Smooth muscle cell (in vitro differentiated cells): ENCODE measurements around the gene MYG1. TPM values are rescaled to one million over a fixed set of nuclear protein-coding genes. Genes with fewer than 3 reads are reported as not detected.

Experiments used
- DNase-seq: peaks from one replicate; lab custom pipeline; 2025; ENCODE audit not compliant: unreplicated experiment; lab: John Stamatoyannopoulos, UW
- H2AFZ ChIP-seq: fragments of 200-600 bp; sonication (generic); 2 replicates; pipeline ENCODE4 v1.6.0; 2016; ENCODE audit warnings: antibody characterized with exemption, low read depth, mild to moderate bottlenecking
- H3F3A ChIP-seq: fragments of 200-600 bp; sonication (generic); 2 replicates; pipeline ENCODE4 v1.6.0; 2017; ENCODE audit warnings: antibody characterized with exemption, low read depth
- H3K27ac ChIP-seq: fragments of 200-600 bp; sonication (generic); 2 replicates; pipeline ENCODE4 v1.5.1; 2016; ENCODE audit warnings: low read depth, mild to moderate bottlenecking
- H3K27me3 ChIP-seq: fragments of 200-600 bp; sonication (generic); 2 replicates; pipeline ENCODE4 v1.6.1; 2016; ENCODE audit warnings: low read depth, mild to moderate bottlenecking
- H3K36me3 ChIP-seq: fragments of 200-600 bp; sonication (generic); 2 replicates; pipeline ENCODE4 v1.5.1; 2016; ENCODE audit warnings: low read depth
- H3K4me1 ChIP-seq: fragments of 200-600 bp; sonication (generic); 2 replicates; pipeline ENCODE4 v1.5.1; 2016; ENCODE audit warnings: low read depth
- H3K4me2 ChIP-seq: fragments of 200-600 bp; sonication (generic); 2 replicates; pipeline ENCODE4 v1.6.0; 2016; ENCODE audit warnings: mild to moderate bottlenecking
- H3K4me3 ChIP-seq: fragments of 200-600 bp; sonication (generic); 2 replicates; pipeline ENCODE4 v1.5.1; 2016; ENCODE audit warnings: mild to moderate bottlenecking
- H3K79me2 ChIP-seq: fragments of 200-600 bp; sonication (generic); 2 replicates; pipeline ENCODE4 v1.6.0; 2016; ENCODE audit warnings: low read depth, mild to moderate bottlenecking
- H3K9ac ChIP-seq: fragments of 200-600 bp; sonication (generic); 2 replicates; pipeline ENCODE4 v1.6.0; 2016; ENCODE audit warnings: low read depth
- H3K9me3 ChIP-seq: fragments of 200-600 bp; sonication (generic); replicated peaks from 2 replicates; pipeline ENCODE4 v1.5.1; 2016; ENCODE audit warnings: low read depth
- H4K20me1 ChIP-seq: fragments of 200-600 bp; sonication (generic); 2 replicates; pipeline ENCODE4 v1.6.0; 2016; ENCODE audit warnings: low read depth
- CTCF ChIP-seq: fragments of 200-600 bp; sonication (generic); IDR thresholded peaks from 2 replicates; pipeline ENCODE4 v1.5.1; 2017; ENCODE audit warnings: borderline replicate concordance, mild to moderate bottlenecking, antibody characterized with exemption; ENCODE audit not compliant: insufficient read depth, poor library complexity, severe bottlenecking
- WGBS: methylation state at CpG from one replicate; pipeline ENCODE4 v1.1.7; 2016; ENCODE audit warnings: low lambda C conversion rate; 5-methylcytosine and 5-hydroxymethylcytosine counted together
- polyA plus RNA-seq: library from polyadenylated mRNA; unstranded; fragments of >200 nt; fragmentation: Nextera tagmentation; extraction: Ambion mirVana; gene quantifications from 2 replicates; pipeline ENCODE4 v1.2.1, GENCODE V29; 2016
- total RNA-seq: library from RNA; depleted of rRNA; stranded (reverse); fragments of >200 nt; gene quantifications from 2 replicates; pipeline ENCODE4 v1.2.3, GENCODE V29; 2014

The MYG1 gene
- total and polyA plus RNA-seq, 2 experiments from 2014 or later = 30.8 to 56.9 TPM

GRCh38 chr12:53267306-53267998, 32.0 kb upstream of the MYG1 start:
- no peaks in the 10 kb centered on the region for H4K20me1 ChIP-seq
- H3K27me3 ChIP-seq = no peaks in the 10 kb centered on the region
- no peak for TF ChIP-seq CTCF
- no peak for DNase-seq
- peaks cover 15% of the 10 kb centered on the region for H3K4me1 ChIP-seq
- H3K27ac ChIP-seq = peak overlapping the region; percentile 48
- H2AFZ ChIP-seq = peak overlapping the region; percentile 80
- 66% methylated on average over 18 of the region's 18 CpGs for WGBS
- H3K9ac ChIP-seq = peak overlapping the region; percentile 79
- peak overlapping the region; percentile 89 for H3K4me2 ChIP-seq
- H3K36me3 ChIP-seq = no peaks in the 10 kb centered on the region
- no peaks in the 10 kb centered on the region for H3K9me3 ChIP-seq
- H3F3A ChIP-seq = no peaks in the 10 kb centered on the region
- H3K79me2 ChIP-seq = peaks cover 5% of the 10 kb centered on the region
- peak overlapping the region; percentile 64 for H3K4me3 ChIP-seq

DNA sequence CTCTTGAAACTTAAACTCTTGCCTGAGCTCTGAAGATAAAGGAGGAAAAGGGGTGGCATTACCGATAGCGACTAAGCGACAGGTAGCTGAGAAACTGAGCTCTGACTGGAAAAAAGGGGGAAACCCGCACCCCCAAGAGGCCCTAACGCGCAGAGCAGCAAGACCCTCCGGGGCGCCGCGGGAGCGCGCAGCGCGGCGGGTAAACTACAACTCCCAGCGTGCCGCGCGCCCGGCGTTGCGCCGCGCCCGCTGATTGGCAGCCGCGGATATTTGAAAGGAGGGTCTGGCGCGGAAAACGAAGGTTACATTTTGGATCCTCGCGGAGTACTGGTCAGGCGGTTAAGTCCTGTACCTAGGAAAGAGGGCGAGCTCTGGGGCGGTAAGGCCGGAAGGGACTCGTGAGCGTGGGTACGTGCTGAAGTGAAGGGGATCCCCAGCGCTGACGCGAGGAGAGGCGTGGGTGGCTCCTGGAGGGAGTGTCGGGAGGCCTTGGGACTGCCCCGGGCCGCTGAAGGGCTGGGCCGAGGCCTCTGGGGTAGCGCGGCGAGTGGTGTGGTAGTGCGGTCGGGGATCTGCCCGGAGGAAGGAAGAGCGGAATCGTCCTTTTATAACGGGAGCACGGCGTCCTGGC, 31.4 kb upstream of the MYG1 start, which contains the start of gene ESPL1:
Gene ESPL1, plus strand, starts transcription at position 301 of the 631 bp plus-strand sequence. CDS start 468 bp downstream, outside the sequence.
- Histone ChIP-seq H4K20me1 (no peaks in the 10 kb centered on the region), H3K4me1 (peaks cover 15% of the 10 kb centered on the region), H3K4me2 (peak within 1 kb of the TSS; percentile 89), H3F3A (no peaks in the 10 kb centered on the region), H3K4me3 (peak within 1 kb of the TSS; percentile 64), H2AFZ (peak within 1 kb of the TSS; percentile 80), H3K36me3 (no peaks in the 10 kb centered on the region), H3K9ac (peak within 1 kb of the TSS; percentile 79), H3K27ac (peak within 1 kb of the TSS; percentile 48), H3K79me2 (peaks cover 5% of the 10 kb centered on the region), H3K27me3 (no peaks in the 10 kb centered on the region), H3K9me3 (no peaks in the 10 kb centered on the region)
- DNase-seq = peak; percentile 83
- under 1% methylated on average over 51 of the region's 58 CpGs for WGBS
- TF ChIP-seq CTCF = no peak

DNA sequence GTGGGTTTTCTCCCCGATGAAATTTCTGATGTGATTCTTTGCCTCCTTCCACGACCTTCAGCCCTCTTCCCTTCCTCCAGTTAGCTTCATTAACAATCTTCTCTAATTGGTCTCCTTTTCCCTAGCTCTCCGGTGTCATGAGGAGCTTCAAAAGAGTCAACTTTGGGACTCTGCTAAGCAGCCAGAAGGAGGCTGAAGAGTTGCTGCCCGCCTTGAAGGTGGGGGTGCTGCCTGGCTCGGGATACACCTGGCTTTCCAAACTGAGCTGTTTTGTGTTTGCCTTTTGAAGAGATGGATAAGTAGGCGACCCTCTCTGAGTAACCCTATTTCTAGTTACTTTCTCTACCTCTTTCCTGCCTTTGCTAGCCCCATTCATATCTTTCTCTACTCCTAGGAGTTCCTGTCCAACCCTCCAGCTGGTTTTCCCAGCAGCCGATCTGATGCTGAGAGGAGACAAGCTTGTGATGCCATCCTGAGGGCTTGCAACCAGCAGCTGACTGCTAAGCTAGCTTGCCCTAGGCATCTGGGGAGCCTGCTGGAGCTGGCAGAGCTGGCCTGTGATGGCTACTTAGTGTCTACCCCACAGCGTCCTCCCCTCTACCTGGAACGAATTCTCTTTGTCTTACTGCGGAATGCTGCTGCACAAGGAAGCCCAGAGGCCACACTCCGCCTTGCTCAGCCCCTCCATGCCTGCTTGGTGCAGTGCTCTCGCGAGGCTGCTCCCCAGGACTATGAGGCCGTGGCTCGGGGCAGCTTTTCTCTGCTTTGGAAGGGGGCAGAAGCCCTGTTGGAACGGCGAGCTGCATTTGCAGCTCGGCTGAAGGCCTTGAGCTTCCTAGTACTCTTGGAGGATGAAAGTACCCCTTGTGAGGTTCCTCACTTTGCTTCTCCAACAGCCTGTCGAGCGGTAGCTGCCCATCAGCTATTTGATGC, 30.6 kb upstream of the MYG1 start:
- no peak for DNase-seq
- H4K20me1 ChIP-seq = no peaks in the 10 kb centered on the region
- H3K9me3 ChIP-seq = no peaks in the 10 kb centered on the region
- peak overlapping the region; percentile 64 for H3K4me3 ChIP-seq
- 65% methylated on average over 20 of the region's 20 CpGs for WGBS
- H2AFZ ChIP-seq = peak overlapping the region; percentile 80
- peaks cover 15% of the 10 kb centered on the region for H3K4me1 ChIP-seq
- H3F3A ChIP-seq = no peaks in the 10 kb centered on the region
- peaks cover 5% of the 10 kb centered on the region for H3K79me2 ChIP-seq
- H3K27ac ChIP-seq = peak overlapping the region; percentile 48
- H3K9ac ChIP-seq = peak overlapping the region; percentile 79
- no peak for TF ChIP-seq CTCF
- H3K27me3 ChIP-seq = no peaks in the 10 kb centered on the region
- H3K36me3 ChIP-seq = no peaks in the 10 kb centered on the region
- H3K4me2 ChIP-seq = peak overlapping the region; percentile 89
